ENCODE data around the gene ARVCF. TPM values are rescaled to one million over a fixed set of nuclear protein-coding genes. Genes with fewer than 3 reads are reported as not detected.

ARVCF gene
- total and polyA plus RNA-seq, 2 experiments from 2014 or later, result 15.6 to 122 TPM

DNA sequence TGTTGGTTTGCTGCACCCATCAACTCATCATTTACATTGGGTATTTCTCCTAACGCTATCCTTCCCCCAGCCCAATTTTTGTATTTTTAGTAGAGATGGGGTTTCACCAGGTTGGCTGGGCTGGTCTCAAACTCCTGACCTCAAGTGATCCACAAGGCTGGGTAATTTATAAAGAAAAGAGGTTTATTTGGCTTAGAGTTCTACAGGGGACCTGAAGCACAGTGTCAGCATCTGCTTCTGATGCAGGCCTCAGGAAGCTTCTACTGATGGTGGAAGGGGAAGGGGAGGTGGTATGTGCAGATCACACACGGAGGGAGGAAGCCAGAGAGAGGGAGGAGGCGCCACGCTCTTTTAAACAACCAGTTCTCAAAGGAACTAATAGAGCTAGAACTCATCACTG, 30.1 kb upstream of the ARVCF start:
- Histone ChIP-seq H3K27ac (ENCODE audit: low read depth) (no peak overlapping the region), H3F3A (replicated peaks; ENCODE audit: low read depth) (no peaks in the 10 kb centered on the region), H3K9me2 (ENCODE audit: insufficient read depth) (no peaks in the 10 kb centered on the region), H3K27me3 (ENCODE audit: insufficient read depth) (no peaks in the 10 kb centered on the region), H4K20me1 (replicated peaks; ENCODE audit: insufficient read depth) (no peaks in the 10 kb centered on the region; the same call in none of the 2 replicates), H3K4me2 (no peak overlapping the region), H3K36me3 (ENCODE audit: insufficient read depth) (no peaks in the 10 kb centered on the region), H2AFZ (no peak overlapping the region), H3K4me3 (no peak overlapping the region), H3K79me2 (replicated peaks; ENCODE audit: insufficient read depth) (no peaks in the 10 kb centered on the region), H3K4me1 (ENCODE audit: insufficient read depth) (no peaks in the 10 kb centered on the region)
- peaks cover 3% of the 10 kb centered on the region for H3K27me3 Mint-ChIP-seq (ENCODE audit: insufficient read depth, low read depth, poor library complexity)
- no peak for ATAC-seq
- H3K9me3 Mint-ChIP-seq, result peaks cover 18% of the 10 kb centered on the region
- H3K27ac Mint-ChIP-seq, result no peak overlapping the region
- TF ChIP-seq NANOG (IDR thresholded peaks at IDR 0.05; ENCODE audit: borderline replicate concordance) (no peak), ZNF114 (CRISPR knock-in tag; IDR thresholded peaks at IDR 0.05) (no peak), STAT1 (IDR thresholded peaks at IDR 0.05; ENCODE audit: unreplicated experiment) (no peak), ZNF462 (CRISPR knock-in tag; IDR thresholded peaks at IDR 0.05) (no peak), JUNB (IDR thresholded peaks at IDR 0.05; ENCODE audit: unreplicated experiment) (no peak), EZH2phosphoT487 (IDR thresholded peaks at IDR 0.05; ENCODE audit: unreplicated experiment) (no peak), POLR2AphosphoS5 (IDR thresholded peaks at IDR 0.05; ENCODE audit: low read depth) (no peak), CREB1 (CRISPR knock-in tag; IDR thresholded peaks at IDR 0.05; ENCODE audit: low read depth) (no peak)
- TF ChIP-seq, protein P1, sequence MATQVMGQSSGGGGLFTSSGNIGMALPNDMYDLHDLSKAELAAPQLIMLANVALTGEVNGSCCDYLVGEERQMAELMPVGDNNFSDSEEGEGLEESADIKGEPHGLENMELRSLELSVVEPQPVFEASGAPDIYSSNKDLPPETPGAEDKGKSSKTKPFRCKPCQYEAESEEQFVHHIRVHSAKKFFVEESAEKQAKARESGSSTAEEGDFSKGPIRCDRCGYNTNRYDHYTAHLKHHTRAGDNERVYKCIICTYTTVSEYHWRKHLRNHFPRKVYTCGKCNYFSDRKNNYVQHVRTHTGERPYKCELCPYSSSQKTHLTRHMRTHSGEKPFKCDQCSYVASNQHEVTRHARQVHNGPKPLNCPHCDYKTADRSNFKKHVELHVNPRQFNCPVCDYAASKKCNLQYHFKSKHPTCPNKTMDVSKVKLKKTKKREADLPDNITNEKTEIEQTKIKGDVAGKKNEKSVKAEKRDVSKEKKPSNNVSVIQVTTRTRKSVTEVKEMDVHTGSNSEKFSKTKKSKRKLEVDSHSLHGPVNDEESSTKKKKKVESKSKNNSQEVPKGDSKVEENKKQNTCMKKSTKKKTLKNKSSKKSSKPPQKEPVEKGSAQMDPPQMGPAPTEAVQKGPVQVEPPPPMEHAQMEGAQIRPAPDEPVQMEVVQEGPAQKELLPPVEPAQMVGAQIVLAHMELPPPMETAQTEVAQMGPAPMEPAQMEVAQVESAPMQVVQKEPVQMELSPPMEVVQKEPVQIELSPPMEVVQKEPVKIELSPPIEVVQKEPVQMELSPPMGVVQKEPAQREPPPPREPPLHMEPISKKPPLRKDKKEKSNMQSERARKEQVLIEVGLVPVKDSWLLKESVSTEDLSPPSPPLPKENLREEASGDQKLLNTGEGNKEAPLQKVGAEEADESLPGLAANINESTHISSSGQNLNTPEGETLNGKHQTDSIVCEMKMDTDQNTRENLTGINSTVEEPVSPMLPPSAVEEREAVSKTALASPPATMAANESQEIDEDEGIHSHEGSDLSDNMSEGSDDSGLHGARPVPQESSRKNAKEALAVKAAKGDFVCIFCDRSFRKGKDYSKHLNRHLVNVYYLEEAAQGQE (IDR thresholded peaks at IDR 0.05; ENCODE audit: unreplicated experiment), result no peak
- TF ChIP-seq, protein P2, sequence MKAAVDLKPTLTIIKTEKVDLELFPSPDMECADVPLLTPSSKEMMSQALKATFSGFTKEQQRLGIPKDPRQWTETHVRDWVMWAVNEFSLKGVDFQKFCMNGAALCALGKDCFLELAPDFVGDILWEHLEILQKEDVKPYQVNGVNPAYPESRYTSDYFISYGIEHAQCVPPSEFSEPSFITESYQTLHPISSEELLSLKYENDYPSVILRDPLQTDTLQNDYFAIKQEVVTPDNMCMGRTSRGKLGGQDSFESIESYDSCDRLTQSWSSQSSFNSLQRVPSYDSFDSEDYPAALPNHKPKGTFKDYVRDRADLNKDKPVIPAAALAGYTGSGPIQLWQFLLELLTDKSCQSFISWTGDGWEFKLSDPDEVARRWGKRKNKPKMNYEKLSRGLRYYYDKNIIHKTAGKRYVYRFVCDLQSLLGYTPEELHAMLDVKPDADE (IDR thresholded peaks at IDR 0.05), result no peak
- TF ChIP-seq, protein P3, sequence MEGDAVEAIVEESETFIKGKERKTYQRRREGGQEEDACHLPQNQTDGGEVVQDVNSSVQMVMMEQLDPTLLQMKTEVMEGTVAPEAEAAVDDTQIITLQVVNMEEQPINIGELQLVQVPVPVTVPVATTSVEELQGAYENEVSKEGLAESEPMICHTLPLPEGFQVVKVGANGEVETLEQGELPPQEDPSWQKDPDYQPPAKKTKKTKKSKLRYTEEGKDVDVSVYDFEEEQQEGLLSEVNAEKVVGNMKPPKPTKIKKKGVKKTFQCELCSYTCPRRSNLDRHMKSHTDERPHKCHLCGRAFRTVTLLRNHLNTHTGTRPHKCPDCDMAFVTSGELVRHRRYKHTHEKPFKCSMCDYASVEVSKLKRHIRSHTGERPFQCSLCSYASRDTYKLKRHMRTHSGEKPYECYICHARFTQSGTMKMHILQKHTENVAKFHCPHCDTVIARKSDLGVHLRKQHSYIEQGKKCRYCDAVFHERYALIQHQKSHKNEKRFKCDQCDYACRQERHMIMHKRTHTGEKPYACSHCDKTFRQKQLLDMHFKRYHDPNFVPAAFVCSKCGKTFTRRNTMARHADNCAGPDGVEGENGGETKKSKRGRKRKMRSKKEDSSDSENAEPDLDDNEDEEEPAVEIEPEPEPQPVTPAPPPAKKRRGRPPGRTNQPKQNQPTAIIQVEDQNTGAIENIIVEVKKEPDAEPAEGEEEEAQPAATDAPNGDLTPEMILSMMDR (conservative IDR thresholded peaks at IDR 0.05; ENCODE audit: low read depth in 2 of 2), result no peak
- H3K36me3 Mint-ChIP-seq (ENCODE audit: low read depth), result peaks cover 24% of the 10 kb centered on the region
- DNase-seq (ENCODE audit: low spot score), result no peak
- no peaks in the 10 kb centered on the region for H3K4me1 Mint-ChIP-seq
- no peak overlapping the region for H3K4me3 Mint-ChIP-seq
